Cardiac fibroblast (primary cell): ENCODE results near the gene SHROOM4.

Experiments
- DNase-seq, 2 donors: peaks; one replicate each; pipeline versions ENCODE4 v3.0.0 to v3.0.0-alpha.2; 2010; ENCODE audit warnings: low read depth in 2 of 2
- H3K4me3 ChIP-seq, 2 donors: replicated peaks in 1 of 2; 1 replicate in 1 of 2; 2 replicates in 1 of 2; pipeline ENCODE4 v1.5.1; 2011; ENCODE audit warnings: low read depth in 2 of 2, low read length in 2 of 2, mild to moderate bottlenecking in 2 of 2, moderate library complexity in 1 of 2
- CTCF ChIP-seq: IDR thresholded peaks from one replicate; pipeline ENCODE4 v1.5.1; 2011; ENCODE audit warnings: low read depth, mild to moderate bottlenecking, low read length, inconsistent platforms

The SHROOM4 gene

GRCh38 chrX:50698944-50699343, 115.0 kb downstream of the SHROOM4 start:
- TF ChIP-seq CTCF = no peak
- no peak for DNase-seq
- H3K4me3 ChIP-seq = no peak overlapping the region

- no peak for TF ChIP-seq CTCF
- no peak overlapping the region for H3K4me3 ChIP-seq
- peak; percentile 81 to 84 for DNase-seq
Measured at GRCh38 chrX:50697691-50698090, 116.3 kb downstream of the SHROOM4 start.

- peak; percentile 53 to 58 for DNase-seq
- TF ChIP-seq CTCF = peak; percentile 55
- H3K4me3 ChIP-seq = no peak overlapping the region
Measured at GRCh38 chrX:50691820-50692219, 122.2 kb downstream of the SHROOM4 start.

- no peak overlapping the region for H3K4me3 ChIP-seq
- no peak for TF ChIP-seq CTCF
- no peak for DNase-seq
Measured at GRCh38 chrX:50684871-50685270, 129.1 kb downstream of the SHROOM4 start.

GRCh38 chrX:50680990-50681389, 133.0 kb downstream of the SHROOM4 start:
- no peak overlapping the region for H3K4me3 ChIP-seq
- peak; percentile 10 to 21 for DNase-seq
- peak; percentile 52 for TF ChIP-seq CTCF

GRCh38 chrX:50677789-50678188, 136.2 kb downstream of the SHROOM4 start:
- no peak for TF ChIP-seq CTCF
- H3K4me3 ChIP-seq = no peak overlapping the region
- peak in 1 of 2 donors; percentile 8 for DNase-seq

- H3K4me3 ChIP-seq = no peak overlapping the region
- DNase-seq = no peak
- TF ChIP-seq CTCF = no peak
Measured at GRCh38 chrX:50671661-50672060, 142.3 kb downstream of the SHROOM4 start.
